HFFc6 (cell line): Measurements from ENCODE around the gene FBXO4. TPM values are rescaled to one million over a fixed set of nuclear protein-coding genes. Genes with fewer than 3 reads are reported as not detected.

ENCODE experiments used
- DNase-seq: peaks from one replicate; pipeline ENCODE4 v3.0.0-alpha.2; 2018
- H3K27ac Mint-ChIP-seq: 2 replicates; pipeline ENCODE4 v1.8.0; 2020; ENCODE audit warnings: mild to moderate bottlenecking, mixed read lengths
- H3K27me3 Mint-ChIP-seq: 2 replicates; pipeline ENCODE4 v1.8.0; 2021; ENCODE audit warnings: mild to moderate bottlenecking, moderate library complexity, mixed read lengths; ENCODE audit not compliant: insufficient read depth
- H3K36me3 Mint-ChIP-seq: 2 replicates; pipeline ENCODE4 v1.8.0; 2021; ENCODE audit warnings: low read depth, mixed read lengths
- H3K4me1 Mint-ChIP-seq: 2 replicates; pipeline ENCODE4 v1.8.0; 2020; ENCODE audit warnings: low read depth, mixed read lengths
- H3K4me3 Mint-ChIP-seq: 2 replicates; pipeline ENCODE4 v1.8.0; 2020; ENCODE audit warnings: mild to moderate bottlenecking, moderate library complexity, mixed read lengths
- H3K9me3 Mint-ChIP-seq: 2 replicates; pipeline ENCODE4 v1.8.0; 2020; ENCODE audit warnings: mild to moderate bottlenecking, mixed read lengths
- total RNA-seq, 6 experiments: library from RNA; stranded (reverse); fragmentation: NEBNext Ultra II Directional; extraction: Animal tissue kit (Norgen Biotek cat#: 25700); gene quantifications; 2 replicates in 1 of 6; 3 replicates in 5 of 6; pipeline ENCODE4 v1.2.3, GENCODE V29; 2021
- TF ChIP-seq, protein P1 (sequence below): fragments of 200-600 bp; sonication (generic); IDR thresholded peaks from 2 replicates; pipeline ENCODE4 v1.5.0; 2021; ENCODE audit warnings: antibody characterized with exemption, mild to moderate bottlenecking

Gene FBXO4
- total RNA-seq, 6 experiments from 2014 or later, result 4.8 to 7.9 (median 6.0) TPM

DNA sequence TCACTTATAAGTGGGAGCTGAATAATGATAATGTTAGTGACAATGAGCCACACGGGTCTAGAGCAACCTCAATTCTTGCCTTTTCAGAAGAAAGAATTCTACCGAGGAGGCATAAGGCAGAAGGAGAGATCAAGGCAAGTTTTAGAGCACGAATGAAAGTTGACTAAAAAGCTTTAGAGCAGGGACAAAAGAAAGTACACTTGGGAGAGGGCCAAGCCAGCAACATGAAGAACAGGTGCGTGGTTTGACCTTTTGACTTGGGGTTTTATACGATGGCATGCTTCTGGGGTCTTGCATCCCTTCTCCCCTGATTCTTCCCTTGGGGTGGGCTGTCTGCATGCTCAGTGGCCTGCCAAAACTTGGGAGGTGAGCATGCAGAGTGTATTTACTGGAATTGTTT lies 42.3 kb upstream of the FBXO4 start:
- Mint-ChIP-seq H3K4me3 (no peak overlapping the region), H3K27me3 (no peaks in the 10 kb centered on the region; the same call in 1 of the 2 replicates), H3K9me3 (no peaks in the 10 kb centered on the region), H3K27ac (no peak overlapping the region), H3K36me3 (no peaks in the 10 kb centered on the region), H3K4me1 (no peaks in the 10 kb centered on the region)
- no peak for DNase-seq
- TF ChIP-seq, protein P1, sequence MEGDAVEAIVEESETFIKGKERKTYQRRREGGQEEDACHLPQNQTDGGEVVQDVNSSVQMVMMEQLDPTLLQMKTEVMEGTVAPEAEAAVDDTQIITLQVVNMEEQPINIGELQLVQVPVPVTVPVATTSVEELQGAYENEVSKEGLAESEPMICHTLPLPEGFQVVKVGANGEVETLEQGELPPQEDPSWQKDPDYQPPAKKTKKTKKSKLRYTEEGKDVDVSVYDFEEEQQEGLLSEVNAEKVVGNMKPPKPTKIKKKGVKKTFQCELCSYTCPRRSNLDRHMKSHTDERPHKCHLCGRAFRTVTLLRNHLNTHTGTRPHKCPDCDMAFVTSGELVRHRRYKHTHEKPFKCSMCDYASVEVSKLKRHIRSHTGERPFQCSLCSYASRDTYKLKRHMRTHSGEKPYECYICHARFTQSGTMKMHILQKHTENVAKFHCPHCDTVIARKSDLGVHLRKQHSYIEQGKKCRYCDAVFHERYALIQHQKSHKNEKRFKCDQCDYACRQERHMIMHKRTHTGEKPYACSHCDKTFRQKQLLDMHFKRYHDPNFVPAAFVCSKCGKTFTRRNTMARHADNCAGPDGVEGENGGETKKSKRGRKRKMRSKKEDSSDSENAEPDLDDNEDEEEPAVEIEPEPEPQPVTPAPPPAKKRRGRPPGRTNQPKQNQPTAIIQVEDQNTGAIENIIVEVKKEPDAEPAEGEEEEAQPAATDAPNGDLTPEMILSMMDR, result no peak

DNA sequence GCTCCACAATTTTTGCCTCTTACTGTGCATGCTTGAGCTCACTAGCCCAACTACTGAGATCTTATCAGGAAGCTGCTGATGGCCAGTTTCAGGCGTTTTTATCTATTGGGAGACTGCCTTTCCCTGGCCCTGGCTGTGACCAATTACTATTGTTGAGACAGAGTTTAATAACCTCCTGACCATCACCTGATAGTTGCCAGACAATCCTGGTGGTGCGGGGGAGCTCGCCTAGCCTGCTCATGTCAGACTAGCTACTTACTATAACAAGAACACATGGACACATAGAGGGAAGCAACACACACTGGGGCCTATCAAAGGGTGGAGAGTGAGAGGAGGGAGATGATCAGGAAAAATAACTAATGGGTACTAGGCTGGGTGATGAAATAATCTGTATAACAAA lies 41.8 kb upstream of the FBXO4 start:
- H3K4me3 Mint-ChIP-seq, result no peak overlapping the region
- H3K36me3 Mint-ChIP-seq, result no peaks in the 10 kb centered on the region
- H3K9me3 Mint-ChIP-seq, result no peaks in the 10 kb centered on the region
- H3K27me3 Mint-ChIP-seq, result peaks cover 3% of the 10 kb centered on the region; the same call in 1 of the 2 replicates
- no peaks in the 10 kb centered on the region for H3K4me1 Mint-ChIP-seq
- H3K27ac Mint-ChIP-seq, result no peak overlapping the region
- no peak for DNase-seq
- TF ChIP-seq, protein P1, result no peak

DNA sequence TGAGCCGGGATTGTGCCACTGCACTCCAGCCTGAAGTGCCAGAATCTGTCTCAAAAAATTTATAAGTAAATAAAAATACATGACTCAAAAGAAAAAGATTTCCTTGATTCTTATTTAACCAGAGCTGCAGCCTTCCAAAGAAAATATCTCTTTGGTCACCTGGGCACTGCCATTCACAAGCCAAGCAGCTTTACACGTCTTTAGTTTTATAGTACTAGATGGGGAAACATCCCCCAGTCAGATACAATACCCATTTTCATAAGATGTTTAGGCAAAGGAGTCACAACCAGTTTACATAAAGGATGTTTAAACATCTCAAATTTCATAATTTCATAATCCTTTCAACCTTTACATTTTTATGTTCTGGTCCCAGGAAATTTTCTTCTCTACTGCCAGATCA lies 41.1 kb upstream of the FBXO4 start:
- Mint-ChIP-seq H3K4me3 (no peak overlapping the region), H3K36me3 (no peaks in the 10 kb centered on the region), H3K27ac (no peak overlapping the region), H3K27me3 (peaks cover 5% of the 10 kb centered on the region), H3K9me3 (no peaks in the 10 kb centered on the region), H3K4me1 (no peaks in the 10 kb centered on the region)
- DNase-seq, result no peak
- TF ChIP-seq, protein P1, result no peak

DNA sequence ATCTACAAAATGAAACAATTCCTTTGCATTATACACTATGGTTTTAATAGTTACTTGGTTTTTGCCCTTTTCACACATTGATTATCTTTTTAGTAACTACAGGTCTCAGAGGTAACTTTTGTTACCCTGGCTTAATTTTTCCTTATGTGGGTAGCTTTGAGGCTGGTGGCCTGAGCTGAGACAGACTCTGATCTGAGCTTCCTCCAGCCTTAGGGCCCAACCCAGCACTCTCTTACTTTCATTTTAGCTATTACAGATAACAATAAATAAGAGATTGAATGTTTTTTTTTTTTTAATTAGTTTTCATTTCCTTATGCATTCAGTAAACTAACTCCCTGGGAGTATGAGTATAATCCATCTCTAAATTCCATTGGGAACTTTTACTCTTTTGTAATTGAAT lies 39.8 kb upstream of the FBXO4 start:
- Mint-ChIP-seq H3K36me3 (no peaks in the 10 kb centered on the region), H3K4me1 (no peaks in the 10 kb centered on the region), H3K4me3 (no peak overlapping the region), H3K27me3 (peaks cover 5% of the 10 kb centered on the region), H3K27ac (no peak overlapping the region), H3K9me3 (no peaks in the 10 kb centered on the region)
- no peak for DNase-seq
- TF ChIP-seq, protein P1, result no peak

DNA sequence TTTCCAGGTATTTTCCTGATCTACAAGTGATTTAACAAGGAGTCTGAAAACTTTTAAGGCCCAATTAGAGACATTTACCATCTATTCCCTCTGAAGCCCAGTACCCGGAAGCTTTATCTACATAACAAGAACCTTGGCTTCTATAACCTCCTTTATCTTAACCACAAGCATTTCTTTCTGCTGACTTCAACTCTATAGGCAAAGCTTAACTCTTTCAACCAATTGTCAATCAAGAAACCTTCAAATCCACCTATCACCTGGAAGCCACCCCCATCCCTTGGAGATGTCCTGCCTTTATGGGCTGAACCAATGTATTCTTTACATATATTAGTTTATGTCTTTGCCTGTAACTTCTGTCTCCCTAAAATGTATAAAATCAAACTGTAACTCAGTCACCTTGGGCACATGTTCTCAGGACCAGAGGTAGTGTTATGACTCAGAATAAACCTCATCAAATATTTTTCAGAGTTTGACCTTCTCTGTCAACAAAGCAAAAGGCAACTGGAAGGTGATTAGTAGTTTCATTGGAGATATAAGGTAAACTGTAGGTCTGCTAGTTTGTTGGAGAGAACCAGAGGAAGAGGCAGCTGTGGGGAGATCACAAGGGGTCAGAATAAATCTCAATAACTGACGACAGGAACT lies 33.9 kb upstream of the FBXO4 start:
- DNase-seq, result no peak
- Mint-ChIP-seq H3K27me3 (peaks cover 14% of the 10 kb centered on the region), H3K9me3 (no peaks in the 10 kb centered on the region), H3K36me3 (no peaks in the 10 kb centered on the region), H3K4me3 (no peak overlapping the region), H3K4me1 (no peaks in the 10 kb centered on the region), H3K27ac (no peak overlapping the region)
- TF ChIP-seq, protein P1, result no peak

DNA sequence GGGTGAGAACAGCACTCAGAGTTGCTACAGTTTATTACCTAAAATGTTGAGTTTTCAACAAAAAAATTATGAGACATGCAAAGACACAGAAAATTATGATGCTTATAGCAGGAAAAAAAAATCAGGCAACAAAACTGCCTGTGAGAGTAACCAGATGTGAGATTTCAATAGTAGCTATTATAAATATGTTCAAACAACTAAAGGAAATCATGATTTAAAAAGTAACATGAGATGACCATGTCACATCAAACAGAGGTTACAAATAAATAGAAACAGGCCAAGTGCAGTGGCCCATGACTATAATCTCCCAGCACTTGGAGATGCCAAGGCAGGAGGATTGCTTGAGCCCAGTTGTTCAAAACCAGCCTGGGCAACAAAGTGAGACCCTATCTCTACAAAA lies 33.0 kb upstream of the FBXO4 start:
- TF ChIP-seq, protein P1, result no peak
- Mint-ChIP-seq H3K27ac (no peak overlapping the region), H3K4me1 (no peaks in the 10 kb centered on the region), H3K27me3 (peaks cover 17% of the 10 kb centered on the region), H3K9me3 (no peaks in the 10 kb centered on the region), H3K4me3 (no peak overlapping the region), H3K36me3 (no peaks in the 10 kb centered on the region)
- DNase-seq, result no peak
